ENCODE measurements around the gene RITA1.

Gene RITA1

GRCh38 chr12:113197518-113198077 is 12.1 kb downstream of the RITA1 start:
- TF ChIP-seq, protein P1, sequence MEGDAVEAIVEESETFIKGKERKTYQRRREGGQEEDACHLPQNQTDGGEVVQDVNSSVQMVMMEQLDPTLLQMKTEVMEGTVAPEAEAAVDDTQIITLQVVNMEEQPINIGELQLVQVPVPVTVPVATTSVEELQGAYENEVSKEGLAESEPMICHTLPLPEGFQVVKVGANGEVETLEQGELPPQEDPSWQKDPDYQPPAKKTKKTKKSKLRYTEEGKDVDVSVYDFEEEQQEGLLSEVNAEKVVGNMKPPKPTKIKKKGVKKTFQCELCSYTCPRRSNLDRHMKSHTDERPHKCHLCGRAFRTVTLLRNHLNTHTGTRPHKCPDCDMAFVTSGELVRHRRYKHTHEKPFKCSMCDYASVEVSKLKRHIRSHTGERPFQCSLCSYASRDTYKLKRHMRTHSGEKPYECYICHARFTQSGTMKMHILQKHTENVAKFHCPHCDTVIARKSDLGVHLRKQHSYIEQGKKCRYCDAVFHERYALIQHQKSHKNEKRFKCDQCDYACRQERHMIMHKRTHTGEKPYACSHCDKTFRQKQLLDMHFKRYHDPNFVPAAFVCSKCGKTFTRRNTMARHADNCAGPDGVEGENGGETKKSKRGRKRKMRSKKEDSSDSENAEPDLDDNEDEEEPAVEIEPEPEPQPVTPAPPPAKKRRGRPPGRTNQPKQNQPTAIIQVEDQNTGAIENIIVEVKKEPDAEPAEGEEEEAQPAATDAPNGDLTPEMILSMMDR (IDR thresholded peaks at IDR 0.05; ENCODE audit: low read depth, low read length, missing control alignments): no peak
- H3K4me3 ChIP-seq (ENCODE audit: low read depth, low read length): no peak overlapping the region
- no peak for DNase-seq (ENCODE audit: low read depth)

DNA sequence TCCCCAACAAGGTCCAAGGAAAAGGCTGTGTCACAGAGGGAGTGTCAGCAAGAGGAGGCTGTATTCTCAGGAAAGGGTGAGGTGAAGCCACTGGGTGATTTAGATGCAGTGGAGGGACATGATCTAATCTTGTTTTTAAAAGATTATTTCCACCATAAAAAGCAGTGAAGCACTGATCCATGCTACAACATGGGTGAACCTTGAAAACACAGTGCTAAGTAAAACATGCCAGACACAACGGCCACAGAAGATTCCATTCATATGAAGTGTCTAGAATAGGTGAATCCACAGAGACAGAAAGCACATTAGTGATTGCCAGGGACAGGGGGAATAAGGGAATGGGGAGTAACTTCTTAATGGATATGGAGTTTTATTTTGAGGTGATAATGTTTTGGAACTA is 12.8 kb downstream of the RITA1 start:
- no peak for DNase-seq (ENCODE audit: low read depth)
- TF ChIP-seq, protein P1 (IDR thresholded peaks at IDR 0.05; ENCODE audit: low read depth, low read length, missing control alignments): no peak
- H3K4me3 ChIP-seq (ENCODE audit: low read depth, low read length): no peak overlapping the region

DNA sequence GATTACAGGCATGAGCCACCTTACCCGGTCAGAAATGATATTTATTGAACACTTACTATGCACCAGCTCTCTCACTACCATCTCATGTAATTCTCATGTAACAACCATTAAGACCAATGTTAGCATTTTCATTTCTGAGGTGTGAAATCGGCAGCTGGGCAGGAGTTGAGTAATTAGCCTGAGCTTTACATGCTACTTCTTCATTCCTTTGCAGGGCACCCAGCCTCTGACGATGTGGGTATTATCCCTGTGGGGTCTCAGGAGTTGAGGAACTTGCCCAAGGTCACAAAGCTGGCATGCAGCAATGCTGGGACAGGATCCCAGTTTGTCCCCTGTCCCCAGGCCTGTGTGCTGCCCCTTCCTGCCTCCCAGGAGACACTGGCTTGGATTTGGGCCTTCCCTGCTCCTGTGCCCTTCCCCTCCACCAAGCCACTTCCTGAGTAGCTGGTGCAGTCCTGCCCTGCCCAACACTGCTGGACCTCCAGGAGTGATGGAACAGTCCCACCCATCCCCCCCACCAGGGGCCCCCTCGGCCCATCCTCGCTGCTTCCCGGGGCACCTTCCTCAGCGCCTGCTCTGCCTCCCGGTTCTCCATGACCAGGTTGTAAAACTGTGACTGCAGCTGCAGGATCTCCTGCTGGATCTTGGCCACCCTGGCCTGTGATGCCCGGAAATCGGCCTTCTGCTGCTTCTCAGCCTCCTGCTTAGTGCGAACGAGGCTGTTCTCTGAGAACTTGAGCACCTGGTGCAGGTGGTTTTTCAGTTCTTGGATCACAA is 14.7 kb downstream of the RITA1 start:
- TF ChIP-seq, protein P1 (IDR thresholded peaks at IDR 0.05; ENCODE audit: low read depth, low read length, missing control alignments): no peak
- no peak for DNase-seq (ENCODE audit: low read depth)
- H3K4me3 ChIP-seq (ENCODE audit: low read depth, low read length): no peak overlapping the region

DNA sequence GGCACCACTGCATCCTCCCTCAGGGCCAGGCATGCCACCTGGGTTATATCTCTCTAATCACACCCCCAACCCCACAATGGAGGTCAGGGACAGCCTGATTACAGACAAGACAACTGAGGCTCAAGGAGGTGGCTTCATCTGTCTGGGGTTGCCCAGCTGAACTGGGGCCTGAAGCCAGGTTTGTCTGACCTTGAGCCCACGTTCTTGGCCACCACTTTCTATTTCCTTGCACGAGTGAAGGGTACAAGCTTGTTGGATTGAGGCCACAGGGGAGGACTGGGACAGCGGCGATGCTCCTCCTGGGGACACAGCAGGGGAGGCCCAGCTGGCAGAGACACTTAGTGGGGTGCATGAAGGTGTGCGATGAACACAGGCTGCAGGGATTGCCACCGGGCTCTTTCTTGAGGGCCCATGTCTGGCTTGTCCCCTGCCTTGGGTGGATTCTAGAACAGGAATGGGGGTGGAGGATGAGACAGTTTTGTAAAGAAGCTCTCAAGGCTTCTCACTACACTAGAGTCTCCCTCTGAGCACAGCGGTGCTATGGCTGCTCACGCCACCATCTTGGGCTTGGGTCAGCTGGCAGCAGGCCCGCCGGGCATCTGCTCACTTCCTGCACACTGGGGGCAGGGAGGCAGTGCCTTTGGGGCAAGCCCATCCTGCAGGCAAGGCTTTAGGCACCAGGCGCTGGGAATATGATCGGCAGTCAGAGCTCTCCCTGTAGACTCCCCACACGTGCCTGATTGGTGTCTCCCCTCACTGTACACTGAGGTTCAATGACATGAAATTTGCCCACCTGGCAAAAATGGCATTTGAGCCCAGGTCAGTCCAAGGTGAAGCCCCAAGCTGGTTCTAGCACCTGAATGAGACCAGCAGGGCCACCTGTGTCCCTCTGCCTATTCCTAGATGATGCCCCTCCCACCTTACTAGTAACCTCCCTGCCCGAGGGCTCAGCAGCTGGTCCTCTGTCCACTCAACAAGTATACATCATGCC is 16.0 kb downstream of the RITA1 start:
- TF ChIP-seq, protein P1 (IDR thresholded peaks at IDR 0.05; ENCODE audit: low read depth, low read length, missing control alignments): no peak
- no peak for DNase-seq (ENCODE audit: low read depth)
- H3K4me3 ChIP-seq (ENCODE audit: low read depth, low read length): no peak overlapping the region

GRCh38 chr12:113202300-113203075 is 17.0 kb downstream of the RITA1 start:
- no peak for DNase-seq (ENCODE audit: low read depth)
- no peak overlapping the region for H3K4me3 ChIP-seq (ENCODE audit: low read depth, low read length)
- TF ChIP-seq, protein P1 (IDR thresholded peaks at IDR 0.05; ENCODE audit: low read depth, low read length, missing control alignments): no peak
